SH-SY5Y (cell line): ENCODE results near the gene SIM2.

Source experiments
- GATA2 ChIP-seq: IDR thresholded peaks from 2 replicates; pipeline ENCODE4 v1.6.1; 2011; ENCODE audit warnings: mild to moderate bottlenecking, low read depth, low read length
- GATA3 ChIP-seq: IDR thresholded peaks from 2 replicates; pipeline ENCODE4 v1.6.1; 2011; ENCODE audit warnings: low read depth, mild to moderate bottlenecking, low read length, moderate library complexity

SIM2 gene

DNA sequence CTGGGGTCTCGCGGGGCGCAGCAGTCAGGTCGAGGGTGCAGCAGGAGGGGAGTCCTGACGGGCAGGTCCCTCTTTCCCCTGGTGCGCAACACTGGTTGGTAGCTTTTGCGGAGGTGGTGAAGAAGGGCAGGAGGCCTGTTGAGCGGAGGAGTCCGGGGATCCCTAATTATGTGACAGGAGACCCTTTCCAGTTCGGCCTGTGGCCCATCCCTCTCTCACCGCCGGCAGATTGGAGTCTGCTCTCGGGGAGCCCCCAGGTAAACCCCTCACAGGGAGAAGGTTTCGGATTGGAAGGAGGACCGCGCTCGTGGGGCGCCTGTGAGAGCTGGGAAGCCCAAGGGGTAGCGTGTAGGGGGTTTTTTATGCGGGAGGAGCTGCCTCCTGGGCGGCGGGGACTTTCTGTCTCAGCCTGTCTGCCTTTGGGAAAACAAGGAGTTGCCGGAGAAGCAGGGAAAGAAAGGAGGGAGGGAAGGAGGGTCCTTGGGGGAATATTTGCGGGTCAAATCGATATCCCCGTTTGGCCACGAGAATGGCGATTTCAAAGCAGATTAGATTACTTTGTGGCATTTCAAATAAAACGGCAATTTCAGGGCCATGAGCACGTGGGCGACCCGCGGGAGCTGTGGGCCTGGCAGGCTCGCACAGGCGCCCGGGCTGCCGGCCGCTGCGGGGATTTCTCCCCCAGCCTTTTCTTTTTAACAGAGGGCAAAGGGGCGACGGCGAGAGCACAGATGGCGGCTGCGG lies 9.5 kb downstream of the SIM2 start:
- TF ChIP-seq GATA2 (no peak), GATA3 (no peak)

DNA sequence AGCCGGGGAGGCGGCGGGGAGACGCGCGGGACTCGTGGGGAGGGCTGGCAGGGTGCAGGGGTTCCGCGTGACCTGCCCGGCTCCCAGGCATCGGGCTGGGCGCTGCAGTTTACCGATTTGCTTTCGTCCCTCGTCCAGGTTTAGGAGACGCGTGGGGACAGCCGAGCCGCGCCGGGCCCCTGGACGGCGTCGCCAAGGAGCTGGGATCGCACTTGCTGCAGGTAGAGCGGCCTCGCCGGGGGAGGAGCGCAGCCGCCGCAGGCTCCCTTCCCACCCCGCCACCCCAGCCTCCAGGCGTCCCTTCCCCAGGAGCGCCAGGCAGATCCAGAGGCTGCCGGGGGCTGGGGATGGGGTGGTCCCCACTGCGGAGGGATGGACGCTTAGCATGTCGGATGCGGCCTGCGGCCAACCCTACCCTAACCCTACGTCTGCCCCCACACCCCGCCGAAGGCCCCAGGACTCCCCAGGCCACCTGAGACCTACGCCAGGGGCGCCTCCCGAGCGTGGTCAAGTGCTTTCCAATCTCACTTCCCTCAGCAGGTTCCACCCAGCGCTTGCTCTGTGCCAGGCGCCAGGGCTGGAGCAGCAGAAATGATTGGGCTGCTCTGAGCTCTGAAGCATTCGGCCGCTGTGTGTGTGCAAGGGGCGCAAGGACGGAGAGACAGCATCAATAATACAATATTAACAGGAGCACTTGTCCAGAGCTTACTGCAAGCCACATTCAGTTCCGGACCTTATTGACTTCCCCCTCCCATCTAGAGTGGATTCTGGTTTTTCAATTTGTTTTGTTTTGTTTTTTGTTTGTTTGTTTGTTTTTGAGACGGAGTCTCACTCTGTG lies 10.3 kb downstream of the SIM2 start:
- TF ChIP-seq GATA2 (no peak), GATA3 (no peak)

DNA sequence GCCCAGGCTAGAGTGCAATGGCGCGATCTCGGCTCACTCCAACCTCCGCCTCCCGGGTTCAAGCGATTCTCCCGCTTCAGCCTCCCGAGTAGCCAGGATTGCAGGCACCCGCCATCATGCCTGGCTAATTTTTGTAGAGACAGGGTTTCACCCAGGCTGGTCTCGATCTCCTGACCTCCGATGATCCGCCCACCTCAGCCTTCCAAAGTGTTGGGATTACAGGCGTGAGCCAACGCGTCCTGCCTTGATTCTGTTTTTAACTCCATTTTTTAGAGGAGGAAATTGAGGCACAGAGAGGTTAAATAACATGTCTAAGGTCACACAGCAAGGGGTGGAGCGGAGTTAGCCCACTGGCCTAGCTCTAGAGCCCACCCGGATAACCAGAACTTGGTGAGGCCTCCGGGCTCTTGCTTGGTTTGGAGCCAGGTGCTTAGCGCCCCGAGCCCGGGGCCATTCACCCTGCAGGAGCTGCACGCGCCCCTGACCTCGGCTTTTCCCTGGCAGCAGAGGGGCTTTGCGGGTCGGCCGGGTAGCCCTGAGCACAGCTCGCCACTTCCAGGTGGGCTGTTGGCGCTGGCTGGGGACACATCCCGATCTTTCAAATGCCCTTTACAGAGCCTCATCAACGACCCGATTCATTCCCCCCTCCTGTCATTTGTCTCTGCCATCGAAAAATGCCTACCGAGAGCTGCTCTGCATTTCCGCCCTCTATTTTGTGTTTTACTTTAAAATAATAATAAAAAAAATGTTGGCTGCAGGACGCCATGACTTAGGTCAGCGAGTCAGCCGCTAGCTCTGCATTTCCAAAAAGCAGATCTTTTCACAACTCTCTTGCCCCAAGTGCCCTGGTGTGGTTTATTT lies 11.2 kb downstream of the SIM2 start:
- TF ChIP-seq GATA2 (no peak), GATA3 (no peak)

DNA sequence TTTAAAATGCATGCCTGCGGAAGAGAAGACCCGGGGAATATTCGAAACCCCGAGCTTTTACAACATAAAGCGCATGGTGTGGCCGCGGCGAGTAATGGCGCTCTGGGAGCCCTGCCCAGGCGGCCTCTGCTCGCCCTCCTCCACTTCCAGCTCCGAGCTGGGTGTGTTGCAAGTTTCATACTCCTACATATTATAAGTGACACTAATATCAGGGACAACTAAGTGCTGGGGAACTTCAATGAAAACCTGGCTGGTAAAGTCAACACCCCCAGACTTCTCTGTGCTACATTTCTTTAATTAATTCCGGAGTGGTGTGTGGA lies 11.8 kb downstream of the SIM2 start:
- no peak for TF ChIP-seq GATA3
- no peak for TF ChIP-seq GATA2

DNA sequence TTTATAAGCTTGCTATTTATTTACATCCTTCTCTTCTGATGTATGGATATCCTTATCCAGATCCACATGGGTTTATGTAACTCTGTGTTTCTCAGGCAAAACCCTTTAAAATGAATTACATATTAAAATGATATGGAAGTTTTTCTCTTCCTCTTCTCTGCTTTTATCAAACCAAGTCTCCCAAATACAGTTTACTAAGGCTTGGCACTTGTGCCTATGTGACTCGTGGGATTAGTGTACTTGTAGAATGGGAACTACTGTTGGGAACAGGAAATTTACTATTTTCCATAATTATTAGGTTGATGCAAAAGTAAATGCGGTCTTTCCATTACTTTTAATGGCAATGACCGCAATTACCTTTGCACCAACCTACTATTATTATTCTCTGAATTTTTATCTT lies 14.8 kb downstream of the SIM2 start:
- no peak for TF ChIP-seq GATA3

DNA sequence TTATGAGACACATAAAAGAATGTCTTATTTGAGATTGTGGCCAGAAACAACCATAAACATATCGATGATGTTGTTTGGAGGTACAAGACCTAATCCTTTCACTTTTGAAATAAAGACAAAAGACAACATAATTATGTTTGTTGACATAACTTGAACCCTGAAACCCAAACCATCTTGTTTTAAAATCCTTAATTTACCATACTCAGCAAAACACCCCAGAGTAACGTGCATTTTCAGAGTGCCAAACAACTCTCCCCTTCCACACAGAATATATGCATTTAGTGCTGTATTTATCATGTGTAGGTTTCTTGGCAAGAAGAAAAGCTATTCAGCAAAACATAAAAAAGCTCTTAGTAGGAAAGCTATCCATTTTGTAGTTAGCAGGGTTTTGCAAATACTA lies 17.5 kb downstream of the SIM2 start:
- no peak for TF ChIP-seq GATA3

DNA sequence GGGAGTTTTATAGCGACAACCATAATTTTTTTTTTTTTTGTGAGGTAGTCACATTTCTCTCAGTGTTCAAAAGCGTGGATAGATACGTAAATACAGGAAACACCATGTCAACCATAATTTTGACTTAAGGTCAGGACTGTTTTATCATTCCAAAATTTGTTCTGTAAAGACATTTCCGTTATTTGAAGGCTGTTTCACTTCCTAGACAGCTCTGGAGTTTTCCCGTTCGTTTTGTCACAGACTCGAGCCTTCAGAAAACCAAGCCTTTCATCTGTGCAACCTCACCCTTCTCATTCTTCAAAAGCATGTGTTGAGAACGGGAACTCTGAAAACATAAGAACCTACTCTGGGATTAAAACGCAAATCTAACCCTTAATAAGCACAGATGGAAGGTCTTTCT lies 17.9 kb downstream of the SIM2 start:
- no peak for TF ChIP-seq GATA2
- no peak for TF ChIP-seq GATA3

DNA sequence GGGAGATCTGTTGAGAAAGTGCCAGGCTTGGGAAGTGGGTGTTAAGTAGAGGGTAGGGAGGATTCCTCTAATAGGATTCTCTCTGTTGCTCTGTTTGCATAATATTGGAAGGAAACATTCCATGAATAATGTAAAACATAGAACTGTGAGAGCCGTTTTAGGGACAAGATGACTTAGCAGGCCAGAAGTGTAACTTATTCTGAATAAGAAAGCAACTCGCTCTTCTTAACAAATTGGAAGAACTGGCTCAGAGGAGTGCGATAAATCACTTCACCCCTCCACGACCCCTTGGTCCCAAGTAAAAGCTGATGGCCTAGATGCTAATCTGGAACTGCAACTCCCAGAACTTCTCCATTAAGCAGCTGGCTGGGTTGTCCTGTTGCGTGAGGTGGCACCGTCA lies 19.1 kb downstream of the SIM2 start:
- TF ChIP-seq GATA3 (no peak), GATA2 (no peak)

DNA sequence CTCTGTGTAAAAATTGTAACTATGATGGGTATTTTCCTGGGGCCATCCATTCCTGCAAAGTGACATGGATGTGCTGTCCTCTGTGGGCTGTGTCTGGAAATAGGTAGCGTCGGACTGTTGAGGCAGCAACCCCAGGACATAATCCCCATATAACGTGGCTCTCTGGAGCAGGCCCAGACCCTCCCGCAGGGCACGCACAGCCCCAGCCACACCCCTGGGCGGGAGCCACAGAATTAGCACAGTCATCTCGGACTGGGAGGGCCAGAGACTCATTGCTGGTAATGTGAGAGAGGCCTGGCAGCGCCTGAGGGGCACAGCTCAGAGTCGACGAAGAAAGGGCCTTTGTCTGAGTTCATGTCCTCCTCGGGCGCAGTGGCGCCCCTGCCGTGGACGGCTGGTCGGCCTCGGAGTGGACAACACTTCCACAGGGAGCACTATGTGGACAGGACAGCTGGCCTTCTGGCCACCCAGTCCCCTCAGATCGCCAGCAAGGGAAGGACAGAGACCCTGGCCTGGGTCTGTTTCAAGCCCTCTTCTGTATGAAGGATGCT lies 20.1 kb downstream of the SIM2 start:
- TF ChIP-seq GATA2 (no peak), GATA3 (no peak)

DNA sequence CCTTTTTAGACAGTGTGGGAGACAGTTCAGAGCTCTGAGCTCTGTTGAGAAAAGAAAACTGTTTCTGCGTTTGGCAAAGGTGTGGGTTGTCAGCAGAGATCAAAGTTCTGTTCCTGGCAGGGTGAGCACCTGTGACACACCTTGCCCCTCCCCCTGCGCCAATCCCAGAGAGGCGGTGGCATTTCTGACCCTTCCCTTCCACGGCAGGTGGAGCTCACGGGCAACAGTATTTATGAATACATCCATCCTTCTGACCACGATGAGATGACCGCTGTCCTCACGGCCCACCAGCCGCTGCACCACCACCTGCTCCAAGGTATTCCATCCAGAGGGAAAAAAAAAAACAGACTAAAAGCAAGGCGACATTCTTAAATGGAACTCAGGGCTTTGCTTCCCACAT lies 20.7 kb downstream of the SIM2 start:
- TF ChIP-seq GATA2 (no peak), GATA3 (no peak)

DNA sequence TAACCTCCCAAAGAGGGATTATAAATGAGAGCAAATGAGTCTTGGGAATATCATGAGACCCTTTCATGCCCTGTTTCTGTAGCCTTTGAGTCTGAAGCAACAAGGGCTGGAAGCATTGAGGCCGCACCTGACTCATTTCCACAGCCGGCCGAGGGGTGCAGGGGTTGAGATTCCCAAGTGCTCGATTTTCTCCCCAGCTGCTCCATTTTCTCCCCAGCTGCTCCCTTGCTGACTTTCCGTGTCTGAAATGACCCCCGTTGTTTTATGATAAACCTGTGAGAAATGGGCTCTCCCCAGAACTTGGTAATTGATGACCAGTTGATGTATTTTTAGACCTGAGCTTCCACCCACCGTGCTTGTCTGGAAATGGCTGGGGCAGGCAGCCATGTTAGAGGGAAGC lies 22.9 kb downstream of the SIM2 start:
- no peak for TF ChIP-seq GATA2
- TF ChIP-seq GATA3, result no peak

DNA sequence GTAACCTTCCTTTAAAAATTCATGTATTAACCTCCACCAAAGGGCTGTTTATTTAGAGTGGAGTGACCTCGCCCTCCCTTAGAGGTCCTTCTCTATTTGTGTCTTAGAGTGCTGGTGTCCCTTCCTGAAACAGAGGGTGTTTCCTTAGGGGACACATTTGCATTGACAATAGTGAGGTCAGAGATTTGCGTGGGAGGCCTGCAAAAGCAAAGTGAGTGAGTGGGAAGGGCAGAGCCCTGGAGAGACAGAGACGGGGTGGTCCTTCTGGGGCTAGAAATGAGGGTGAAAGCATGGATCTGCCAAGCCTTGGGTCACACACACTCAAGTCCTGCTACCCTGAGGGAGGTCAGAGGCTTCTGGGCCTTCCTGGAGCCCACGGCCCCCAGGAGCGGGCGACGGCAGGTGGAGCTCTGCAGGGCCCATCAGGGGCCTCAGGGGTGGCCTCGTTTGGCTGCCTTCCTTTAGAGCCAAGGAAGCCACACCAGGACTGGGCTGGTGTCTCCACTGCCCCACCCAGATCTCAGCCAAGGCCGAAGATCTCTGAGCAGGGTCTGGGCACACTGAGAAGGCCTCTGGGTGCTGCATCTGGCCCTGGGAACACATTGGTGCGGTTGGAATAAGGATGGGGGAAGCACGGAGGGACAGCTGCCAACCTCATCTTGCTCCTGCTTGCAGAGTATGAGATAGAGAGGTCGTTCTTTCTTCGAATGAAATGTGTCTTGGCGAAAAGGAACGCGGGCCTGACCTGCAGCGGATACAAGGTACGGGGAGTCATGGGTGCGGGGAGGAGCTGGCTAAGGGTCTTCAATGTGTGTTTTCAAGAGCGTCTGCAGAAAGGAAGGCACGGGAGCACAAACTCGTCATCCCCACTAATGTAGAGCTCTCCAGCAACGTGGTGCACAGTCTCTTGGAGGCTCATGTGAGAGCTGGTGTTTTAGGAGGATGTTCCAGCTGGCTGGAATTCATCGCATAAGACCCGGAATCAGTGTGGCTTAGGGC lies 23.8 kb downstream of the SIM2 start:
- TF ChIP-seq GATA2, result no peak
- TF ChIP-seq GATA3, result no peak

DNA sequence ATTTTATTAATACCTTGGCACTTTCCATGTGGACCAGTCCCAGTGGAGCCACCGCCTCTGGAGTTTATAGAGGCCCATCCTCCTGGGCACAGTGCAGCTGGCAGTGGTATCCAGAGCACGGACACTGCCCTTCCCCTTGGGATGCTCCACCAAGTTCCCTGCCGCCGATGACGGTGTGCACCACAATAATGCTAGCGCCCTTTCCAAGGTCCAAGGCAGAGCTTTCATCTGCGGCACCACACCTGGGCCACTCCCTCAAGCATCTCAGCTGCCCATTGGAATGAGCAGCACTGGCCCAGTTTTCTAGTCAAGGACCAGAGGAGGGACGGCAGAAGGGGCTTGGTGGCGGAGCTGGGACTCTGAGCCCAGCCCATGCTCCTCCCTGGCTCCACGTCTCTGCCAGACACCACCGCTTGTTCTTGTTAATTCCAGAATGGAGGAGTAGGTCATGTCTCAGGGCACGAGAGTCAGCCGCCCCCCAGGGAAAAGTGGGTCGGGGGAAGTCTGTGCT lies 24.5 kb downstream of the SIM2 start:
- no peak for TF ChIP-seq GATA2
- TF ChIP-seq GATA3, result no peak
